HepG2 (cell line): ENCODE results near the gene TFEB. TPM values are rescaled to one million over a fixed set of nuclear protein-coding genes. Genes with fewer than 3 reads are reported as not detected.
A peak's percentile ranks its signal among the peaks of the same experiment; 100 is the strongest.

Experiments used
- ARHGAP35 ChIP-seq: sonication (generic); formaldehyde crosslinking; IDR thresholded peaks from 2 replicates; pipeline ENCODE4 v1.9.0; 2022; ENCODE audit warnings: mild to moderate bottlenecking, inconsistent platforms, moderate library complexity, missing genetic modification reagents, borderline replicate concordance
- ATF7 ChIP-seq, 2 experiments: fragments of 450-650 bp in 1 of 2; sonication (generic) in 1 of 2; formaldehyde crosslinking in 1 of 2; IDR thresholded peaks; 2 replicates each; pipeline versions ENCODE4 v1.4.0 to v1.6.1; 2016 to 2020; ENCODE audit warnings: antibody characterized with exemption in 1 of 2, mild to moderate bottlenecking in 1 of 2, missing genetic modification reagents in 1 of 2
- CEBPG ChIP-seq: IDR thresholded peaks from 2 replicates; pipeline ENCODE4 v1.6.1; 2016
- CREB1 ChIP-seq, 2 experiments: fragments of 450-650 bp in 1 of 2; IDR thresholded peaks; 2 replicates each; pipeline ENCODE4 v1.6.1; 2016 to 2017; ENCODE audit warnings: control low read depth in 1 of 2, mild to moderate bottlenecking in 1 of 2, missing compliant biosample characterization in 1 of 2, missing genetic modification characterization in 1 of 2
- FOSL2 ChIP-seq: sonication (generic); formaldehyde crosslinking; IDR thresholded peaks from 2 replicates; pipeline ENCODE4 v1.4.0; 2020; ENCODE audit warnings: missing genetic modification reagents
- GATAD2A ChIP-seq: IDR thresholded peaks from 2 replicates; pipeline ENCODE4 v1.6.1; 2016
- JUND ChIP-seq: sonication (generic); formaldehyde crosslinking; IDR thresholded peaks from 2 replicates; pipeline ENCODE4 v1.8.0; 2022; ENCODE audit warnings: mild to moderate bottlenecking, missing genetic modification reagents
- NFATC3 ChIP-seq: sonication (generic); formaldehyde crosslinking; IDR thresholded peaks from 2 replicates; pipeline ENCODE4 v1.5.1; 2020; ENCODE audit warnings: mild to moderate bottlenecking, missing genetic modification reagents
- NR2C2 ChIP-seq: sonication (generic); formaldehyde crosslinking; IDR thresholded peaks from 2 replicates; pipeline ENCODE4 v1.4.0; 2020; ENCODE audit warnings: missing genetic modification reagents, mild to moderate bottlenecking, moderate library complexity, borderline replicate concordance
- NR2F6 ChIP-seq, 2 experiments: IDR thresholded peaks; 2 replicates each; pipeline ENCODE4 v1.6.1; 2016; ENCODE audit warnings: antibody characterized with exemption in 1 of 2, mild to moderate bottlenecking in 1 of 2
- NRL ChIP-seq: sonication (generic); formaldehyde crosslinking; IDR thresholded peaks from 2 replicates; pipeline ENCODE4 v1.5.0; 2020; ENCODE audit warnings: missing genetic modification reagents, mild to moderate bottlenecking, moderate library complexity, borderline replicate concordance
- PCBP1 ChIP-seq: fragments of 200-400 bp; formaldehyde crosslinking; IDR thresholded peaks from 2 replicates; pipeline ENCODE4 v1.6.1; 2017; ENCODE audit warnings: mild to moderate bottlenecking, low read depth, low read length, borderline replicate concordance
- POLR2AphosphoS2 ChIP-seq: IDR thresholded peaks from 2 replicates; pipeline ENCODE4 v1.6.1; 2011; ENCODE audit warnings: low read depth, low read length, improper control_type of control experiment
- POLR2AphosphoS5 ChIP-seq: IDR thresholded peaks from 2 replicates; pipeline ENCODE4 v1.6.1; 2012; ENCODE audit warnings: low read depth, low read length
- REPIN1 ChIP-seq: sonication (generic); formaldehyde crosslinking; IDR thresholded peaks from 2 replicates; pipeline ENCODE4 v1.8.0; 2022; ENCODE audit warnings: missing genetic modification reagents, low read depth, mild to moderate bottlenecking, borderline replicate concordance
- SMAD3 ChIP-seq: sonication (generic); formaldehyde crosslinking; IDR thresholded peaks from 2 replicates; pipeline ENCODE4 v1.4.0; 2020; ENCODE audit warnings: missing genetic modification reagents
- TBX2 ChIP-seq: sonication (generic); formaldehyde crosslinking; IDR thresholded peaks from 2 replicates; pipeline ENCODE4 v1.5.0; 2020; ENCODE audit warnings: missing genetic modification reagents, mild to moderate bottlenecking, borderline replicate concordance
- ZFX ChIP-seq: sonication (generic); formaldehyde crosslinking; IDR thresholded peaks from 2 replicates; pipeline ENCODE4 v1.4.0; 2020; ENCODE audit warnings: mild to moderate bottlenecking, low read depth, missing genetic modification reagents, moderate library complexity
- ZNF274 ChIP-seq: sonication (generic); formaldehyde crosslinking; IDR thresholded peaks from 2 replicates; pipeline ENCODE4 v1.5.1; 2020; ENCODE audit warnings: mild to moderate bottlenecking, missing genetic modification reagents
- ZNF383 ChIP-seq: sonication (generic); formaldehyde crosslinking; IDR thresholded peaks from 2 replicates; pipeline ENCODE4 v1.4.0; 2020; ENCODE audit warnings: missing genetic modification reagents, mild to moderate bottlenecking, borderline replicate concordance
- ZNF451 ChIP-seq: sonication (generic); formaldehyde crosslinking; IDR thresholded peaks from 2 replicates; pipeline ENCODE4 v1.5.0; 2020; ENCODE audit warnings: mild to moderate bottlenecking, missing genetic modification reagents
- ZNF558 ChIP-seq: sonication (generic); formaldehyde crosslinking; IDR thresholded peaks from 2 replicates; pipeline ENCODE4 v1.9.0; 2022; ENCODE audit warnings: mild to moderate bottlenecking, missing genetic modification reagents, borderline replicate concordance
- ZNF564 ChIP-seq: sonication (generic); formaldehyde crosslinking; IDR thresholded peaks from 2 replicates; pipeline ENCODE4 v1.8.1; 2023; ENCODE audit warnings: mild to moderate bottlenecking, missing genetic modification reagents
- ZNF629 ChIP-seq: sonication (generic); formaldehyde crosslinking; conservative IDR thresholded peaks from 2 replicates; pipeline ENCODE4 v1.5.0; 2020; ENCODE audit warnings: missing genetic modification reagents
- ZNF766 ChIP-seq: sonication (generic); formaldehyde crosslinking; IDR thresholded peaks from 2 replicates; pipeline ENCODE4 v1.5.0; 2020; ENCODE audit warnings: missing genetic modification reagents, borderline replicate concordance
- polyA plus RNA-seq, 8 experiments: library from polyadenylated mRNA; depleted of rRNA in 3 of 8; stranded (reverse) in 7 of 8; unstranded in 1 of 8; fragments of >200 nt; fragmentation: Illumina TruSeq in 4 of 8; extraction: Trizol in 4 of 8; gene quantifications; 2 replicates each; pipeline versions ENCODE4 v1.2.1 to v1.2.3, GENCODE V29; 2011 to 2016; ENCODE audit warnings: low read depth in 4 of 8, missing spikeins in 1 of 8, mixed read lengths in 1 of 8; ENCODE audit not compliant: insufficient read depth in 1 of 8
- total RNA-seq, 5 experiments: library from RNA; depleted of rRNA; stranded (reverse); fragments of >200 nt; fragmentation: Illumina TruSeq; extraction: Trizol; gene quantifications; 2 replicates each; pipeline ENCODE4 v1.2.3, GENCODE V29; 2016; ENCODE audit warnings: low read depth in 1 of 5
- TF ChIP-seq, protein P1 (sequence below): sonication (generic); formaldehyde crosslinking; IDR thresholded peaks from 2 replicates; pipeline ENCODE4 v1.4.0; 2020; ENCODE audit warnings: missing genetic modification reagents
- TF ChIP-seq, protein P2 (sequence below): sonication (generic); formaldehyde crosslinking; IDR thresholded peaks from 2 replicates; pipeline ENCODE4 v1.4.0; 2020; ENCODE audit warnings: mild to moderate bottlenecking, low read depth, missing genetic modification reagents

The TFEB gene
- total and polyA plus RNA-seq, 2 of the 13 experiments (the other 11 are each of a cell fraction or from before 2014, with no cell fraction given), result 13.3 to 18.7 TPM

DNA sequence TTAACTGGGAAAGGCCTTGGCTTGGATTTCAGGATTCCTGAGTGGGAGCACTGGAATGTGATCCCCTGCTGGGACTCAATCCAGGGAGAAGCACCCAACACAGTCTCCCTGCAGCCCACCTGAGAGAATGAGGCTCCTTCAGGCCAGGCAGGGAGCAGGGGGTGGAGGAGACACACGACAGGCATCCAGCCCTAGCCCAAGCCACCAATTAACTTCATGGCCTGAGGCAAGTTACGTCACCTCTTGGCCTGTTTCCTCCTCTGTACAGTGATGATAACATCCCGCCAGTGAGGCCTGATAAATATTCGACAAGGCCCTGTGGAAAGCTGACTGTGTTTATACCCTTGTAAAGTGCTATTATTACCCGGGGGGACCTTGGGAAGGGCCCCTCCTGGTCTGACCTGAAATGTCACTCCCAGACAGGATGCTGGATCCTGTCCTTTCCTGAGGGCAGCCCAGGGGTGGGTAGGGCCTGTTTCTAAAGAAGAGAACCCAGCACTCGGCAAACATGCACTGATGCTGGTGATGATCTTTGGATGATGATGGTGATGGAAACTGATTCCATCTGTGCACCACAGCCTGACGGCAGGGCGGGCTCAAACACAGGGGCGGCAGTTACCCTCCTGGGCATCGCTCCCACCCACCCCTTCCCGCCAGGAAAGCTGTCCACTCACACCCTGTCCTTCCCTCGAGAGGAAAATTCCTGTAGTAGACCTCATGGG, 31.9 kb upstream of the TFEB start (continued):
- TF ChIP-seq ZFX (CRISPR knock-in tag) (peak; percentile 74; the same call in 1 of the 2 replicates), POLR2AphosphoS2 (no peak), ARHGAP35 (CRISPR knock-in tag) (no peak), NR2F6 (IDR thresholded peaks at IDR 0.05) (no peak), NR2F6 (CRISPR knock-in tag; IDR thresholded peaks at IDR 0.05) (peak; percentile 34; the same call in 1 of the 2 replicates), ZNF564 (CRISPR knock-in tag) (no peak), SMAD3 (CRISPR knock-in tag) (no peak), ZNF766 (CRISPR knock-in tag) (no peak), ZNF383 (CRISPR knock-in tag) (no peak), CEBPG (peak; percentile 75), PCBP1 (no peak), ZNF451 (CRISPR knock-in tag) (no peak), NFATC3 (no peak), NR2C2 (0 out of 2 replicates have a peak, but pooled peaks have one; percentile 20), FOSL2 (CRISPR knock-in tag) (no peak; the same call in 1 of the 2 replicates), TBX2 (0 out of 2 replicates have a peak, but pooled peaks have one; percentile 41), GATAD2A (CRISPR knock-in tag) (peak; percentile 47), ZNF274 (CRISPR knock-in tag) (no peak), ZNF558 (no peak), ATF7 (IDR thresholded peaks at IDR 0.05) (peak; percentile 59), ATF7 (CRISPR knock-in tag; IDR thresholded peaks at IDR 0.05) (no peak), ZNF629 (no peak), NRL (CRISPR knock-in tag) (peak; percentile 65), CREB1 (IDR thresholded peaks at IDR 0.05) (peak; percentile 48; the same call in 1 of the 2 replicates), CREB1 (CRISPR knock-in tag; IDR thresholded peaks at IDR 0.05) (no peak), JUND (CRISPR knock-in tag) (0 out of 2 replicates have a peak, but pooled peaks have one; percentile 13), REPIN1 (CRISPR knock-in tag) (0 out of 2 replicates have a peak, but pooled peaks have one; percentile 30), POLR2AphosphoS5 (no peak)
- TF ChIP-seq, protein P1, sequence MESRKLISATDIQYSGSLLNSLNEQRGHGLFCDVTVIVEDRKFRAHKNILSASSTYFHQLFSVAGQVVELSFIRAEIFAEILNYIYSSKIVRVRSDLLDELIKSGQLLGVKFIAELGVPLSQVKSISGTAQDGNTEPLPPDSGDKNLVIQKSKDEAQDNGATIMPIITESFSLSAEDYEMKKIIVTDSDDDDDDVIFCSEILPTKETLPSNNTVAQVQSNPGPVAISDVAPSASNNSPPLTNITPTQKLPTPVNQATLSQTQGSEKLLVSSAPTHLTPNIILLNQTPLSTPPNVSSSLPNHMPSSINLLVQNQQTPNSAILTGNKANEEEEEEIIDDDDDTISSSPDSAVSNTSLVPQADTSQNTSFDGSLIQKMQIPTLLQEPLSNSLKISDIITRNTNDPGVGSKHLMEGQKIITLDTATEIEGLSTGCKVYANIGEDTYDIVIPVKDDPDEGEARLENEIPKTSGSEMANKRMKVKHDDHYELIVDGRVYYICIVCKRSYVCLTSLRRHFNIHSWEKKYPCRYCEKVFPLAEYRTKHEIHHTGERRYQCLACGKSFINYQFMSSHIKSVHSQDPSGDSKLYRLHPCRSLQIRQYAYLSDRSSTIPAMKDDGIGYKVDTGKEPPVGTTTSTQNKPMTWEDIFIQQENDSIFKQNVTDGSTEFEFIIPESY (CRISPR knock-in tag), result peak; percentile 63
- TF ChIP-seq, protein P2, sequence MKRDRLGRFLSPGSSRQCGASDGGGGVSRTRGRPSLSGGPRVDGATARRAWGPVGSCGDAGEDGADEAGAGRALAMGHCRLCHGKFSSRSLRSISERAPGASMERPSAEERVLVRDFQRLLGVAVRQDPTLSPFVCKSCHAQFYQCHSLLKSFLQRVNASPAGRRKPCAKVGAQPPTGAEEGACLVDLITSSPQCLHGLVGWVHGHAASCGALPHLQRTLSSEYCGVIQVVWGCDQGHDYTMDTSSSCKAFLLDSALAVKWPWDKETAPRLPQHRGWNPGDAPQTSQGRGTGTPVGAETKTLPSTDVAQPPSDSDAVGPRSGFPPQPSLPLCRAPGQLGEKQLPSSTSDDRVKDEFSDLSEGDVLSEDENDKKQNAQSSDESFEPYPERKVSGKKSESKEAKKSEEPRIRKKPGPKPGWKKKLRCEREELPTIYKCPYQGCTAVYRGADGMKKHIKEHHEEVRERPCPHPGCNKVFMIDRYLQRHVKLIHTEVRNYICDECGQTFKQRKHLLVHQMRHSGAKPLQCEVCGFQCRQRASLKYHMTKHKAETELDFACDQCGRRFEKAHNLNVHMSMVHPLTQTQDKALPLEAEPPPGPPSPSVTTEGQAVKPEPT (CRISPR knock-in tag), result 0 out of 2 replicates have a peak, but pooled peaks have one; percentile 42
